ENCODE measurements around the gene TSPAN9. TPM values are rescaled to one million over a fixed set of nuclear protein-coding genes. Genes with fewer than 3 reads are reported as not detected.

Gene TSPAN9
- total and polyA plus RNA-seq, 4 donors = 23.0 to 72.3 (median 33.9) TPM

DNA sequence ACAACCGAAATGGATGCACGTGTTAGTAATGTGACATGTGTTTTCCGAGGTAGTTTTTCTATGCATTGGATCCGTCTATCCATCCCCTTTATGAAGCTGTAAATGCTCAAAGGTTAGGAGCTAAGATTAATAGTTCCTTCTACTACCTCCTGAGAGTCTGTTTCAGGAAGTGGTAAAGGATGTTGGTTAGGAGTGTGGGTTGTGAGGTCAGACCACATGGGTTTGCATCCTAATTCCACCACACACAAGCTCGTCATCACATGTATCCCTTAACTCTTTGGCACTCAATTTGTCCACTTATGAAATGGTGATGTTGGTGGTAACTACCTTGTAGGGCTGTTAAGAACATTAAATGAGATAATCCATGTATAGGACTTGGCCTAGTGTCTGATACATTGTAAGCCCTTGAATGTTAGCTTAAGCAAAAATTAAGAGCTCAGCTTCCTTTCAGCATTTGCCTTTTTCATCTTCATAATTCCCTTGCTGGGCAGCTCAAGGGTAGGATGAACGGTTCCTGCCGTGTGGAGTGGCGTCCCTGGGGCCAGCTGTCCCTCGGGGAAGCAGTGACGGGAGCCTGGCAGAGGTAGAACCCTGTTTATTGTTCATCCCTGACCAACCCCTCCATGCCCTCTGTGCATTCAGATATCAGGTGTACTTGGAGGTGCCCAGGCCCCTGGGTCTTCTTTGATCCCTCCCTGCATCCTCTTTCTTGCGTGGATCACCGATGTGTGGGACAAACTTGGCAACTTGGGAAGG, 52.3 kb downstream of the TSPAN9 start:
- no peak for ATAC-seq (ENCODE audit: insufficient read depth, low FRiP score)
- H3K4me1 ChIP-seq (ENCODE audit: control insufficient read depth in 5 of 5, insufficient read depth in 5 of 5, low read length in 5 of 5) = peaks cover 4 to 39% (median 16%) of the 10 kb centered on the region in 5 donors
- WGBS, 2 donors = 34 to 53% methylated on average over 12 of the region's 12 CpGs

DNA sequence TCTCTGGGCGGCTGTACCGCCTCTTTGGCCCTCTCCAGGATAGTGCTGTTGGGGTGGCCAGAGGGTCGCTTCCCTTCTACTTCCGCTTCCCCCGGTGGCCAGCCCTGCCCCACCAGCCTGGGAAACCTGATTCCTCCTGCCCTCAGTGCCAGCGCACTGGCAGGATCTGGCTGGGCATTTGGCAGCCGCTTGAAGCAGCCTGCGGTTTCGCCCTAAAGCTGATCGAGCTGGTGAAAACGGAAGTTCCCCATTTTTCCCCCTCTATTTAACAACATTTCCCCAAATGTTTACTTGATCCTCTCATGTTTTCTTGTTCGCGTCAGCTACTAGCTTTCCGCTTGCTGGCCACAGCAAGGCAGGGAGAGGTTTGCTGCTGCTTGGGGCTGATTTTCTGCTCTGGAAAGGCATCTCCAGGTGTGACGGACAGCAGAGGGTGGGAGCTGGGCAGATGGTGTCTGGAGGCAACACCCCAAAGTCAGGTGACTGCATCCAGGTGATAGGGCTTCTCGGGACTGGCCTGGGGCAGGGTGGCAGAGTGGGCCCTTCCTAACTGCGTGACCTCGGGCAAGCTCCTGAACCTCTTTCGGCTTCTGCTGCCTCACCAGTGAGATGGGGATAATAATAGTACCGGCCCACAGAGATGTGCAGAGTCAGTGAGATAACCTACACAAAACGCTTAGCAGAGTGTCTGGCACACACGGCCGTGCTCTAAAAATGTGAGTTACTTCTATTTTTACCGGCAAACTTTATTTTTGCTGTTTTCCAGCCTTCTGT, 53.1 kb downstream of the TSPAN9 start:
- peak overlapping the region; percentile 51 to 78 for H3K27ac ChIP-seq (ENCODE audit: low read depth in 1 of 2, low read length in 1 of 2)
- H3K4me3 ChIP-seq = no peak overlapping the region
- 41 to 43% methylated on average over 24 of the region's 24 CpGs for WGBS, 2 donors
- no peaks in the 10 kb centered on the region for H3K27me3 ChIP-seq (ENCODE audit: control insufficient read depth in 3 of 3, insufficient read depth in 3 of 3, low read length in 2 of 3)
- H3K36me3 ChIP-seq (ENCODE audit: control insufficient read depth in 4 of 4, insufficient read depth in 4 of 4, low read length in 4 of 4) = peaks cover 0 to 5% (median 0%) of the 10 kb centered on the region in 4 donors
- H3K9me3 ChIP-seq (ENCODE audit: control insufficient read depth in 4 of 4, insufficient read depth in 3 of 4, low read length in 3 of 4) = no peaks in the 10 kb centered on the region
- ATAC-seq (ENCODE audit: insufficient read depth, low FRiP score) = no peak
- TF ChIP-seq, protein P1, sequence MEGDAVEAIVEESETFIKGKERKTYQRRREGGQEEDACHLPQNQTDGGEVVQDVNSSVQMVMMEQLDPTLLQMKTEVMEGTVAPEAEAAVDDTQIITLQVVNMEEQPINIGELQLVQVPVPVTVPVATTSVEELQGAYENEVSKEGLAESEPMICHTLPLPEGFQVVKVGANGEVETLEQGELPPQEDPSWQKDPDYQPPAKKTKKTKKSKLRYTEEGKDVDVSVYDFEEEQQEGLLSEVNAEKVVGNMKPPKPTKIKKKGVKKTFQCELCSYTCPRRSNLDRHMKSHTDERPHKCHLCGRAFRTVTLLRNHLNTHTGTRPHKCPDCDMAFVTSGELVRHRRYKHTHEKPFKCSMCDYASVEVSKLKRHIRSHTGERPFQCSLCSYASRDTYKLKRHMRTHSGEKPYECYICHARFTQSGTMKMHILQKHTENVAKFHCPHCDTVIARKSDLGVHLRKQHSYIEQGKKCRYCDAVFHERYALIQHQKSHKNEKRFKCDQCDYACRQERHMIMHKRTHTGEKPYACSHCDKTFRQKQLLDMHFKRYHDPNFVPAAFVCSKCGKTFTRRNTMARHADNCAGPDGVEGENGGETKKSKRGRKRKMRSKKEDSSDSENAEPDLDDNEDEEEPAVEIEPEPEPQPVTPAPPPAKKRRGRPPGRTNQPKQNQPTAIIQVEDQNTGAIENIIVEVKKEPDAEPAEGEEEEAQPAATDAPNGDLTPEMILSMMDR (IDR thresholded peaks at IDR 0.05; ENCODE audit: control extremely low read depth, extremely low read depth) = no peak
- no peak overlapping the region for H3K9ac ChIP-seq (ENCODE audit: insufficient read depth in 1 of 2, low read length in 2 of 2)
- peaks cover 4 to 40% (median 17%) of the 10 kb centered on the region in 5 donors for H3K4me1 ChIP-seq (ENCODE audit: control insufficient read depth in 5 of 5, insufficient read depth in 5 of 5, low read length in 5 of 5)
- DNase-seq = no peak

More for the DNA sequence above, 52.3 kb downstream of the TSPAN9 start:
- DNase-seq = no peak
- H3K36me3 ChIP-seq (ENCODE audit: control insufficient read depth in 4 of 4, insufficient read depth in 4 of 4, low read length in 4 of 4) = peaks cover 0 to 5% (median 0%) of the 10 kb centered on the region in 4 donors
- peak overlapping the region; percentile 51 to 78 for H3K27ac ChIP-seq (ENCODE audit: low read depth in 1 of 2, low read length in 1 of 2)
- no peak overlapping the region for H3K9ac ChIP-seq (ENCODE audit: insufficient read depth in 1 of 2, low read length in 2 of 2)
- TF ChIP-seq, protein P1 (IDR thresholded peaks at IDR 0.05; ENCODE audit: control extremely low read depth, extremely low read depth) = no peak
- H3K9me3 ChIP-seq (ENCODE audit: control insufficient read depth in 4 of 4, insufficient read depth in 3 of 4, low read length in 3 of 4) = no peaks in the 10 kb centered on the region
- no peak overlapping the region for H3K4me3 ChIP-seq
- H3K27me3 ChIP-seq (ENCODE audit: control insufficient read depth in 3 of 3, insufficient read depth in 3 of 3, low read length in 2 of 3) = no peaks in the 10 kb centered on the region

DNA sequence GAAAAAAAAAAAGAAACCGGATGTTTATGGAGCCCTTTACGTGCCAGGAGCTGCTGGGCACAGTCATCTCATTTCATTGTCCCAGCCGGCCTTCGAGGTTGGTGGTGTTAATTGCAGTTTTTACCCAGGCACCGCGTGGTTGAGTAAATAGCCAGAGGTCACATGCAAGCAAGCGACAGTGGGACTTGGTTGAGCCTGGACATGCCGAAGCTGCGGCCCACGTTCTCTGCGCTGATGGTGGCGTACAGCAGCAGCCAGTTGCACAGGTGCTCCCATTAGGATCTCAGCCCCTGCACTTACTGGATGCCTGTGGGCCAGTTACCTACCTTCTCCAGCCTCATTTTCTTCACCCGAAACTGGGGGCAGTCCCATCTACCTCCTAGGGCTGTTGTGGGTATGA, 54.0 kb downstream of the TSPAN9 start:
- Histone ChIP-seq H3K4me1 (ENCODE audit: control insufficient read depth in 5 of 5, insufficient read depth in 5 of 5, low read length in 5 of 5) (peaks cover 4 to 40% (median 17%) of the 10 kb centered on the region in 5 donors), H3K27me3 (ENCODE audit: control insufficient read depth in 3 of 3, insufficient read depth in 3 of 3, low read length in 2 of 3) (no peaks in the 10 kb centered on the region), H3K36me3 (ENCODE audit: control insufficient read depth in 4 of 4, insufficient read depth in 4 of 4, low read length in 4 of 4) (peaks cover 0 to 3% (median 0%) of the 10 kb centered on the region in 4 donors), H3K27ac (ENCODE audit: low read depth in 1 of 2, low read length in 1 of 2) (peak overlapping the region in 1 of 2 donors; percentile 21), H3K4me3 (no peak overlapping the region), H3K9me3 (ENCODE audit: control insufficient read depth in 4 of 4, insufficient read depth in 3 of 4, low read length in 3 of 4) (no peaks in the 10 kb centered on the region), H3K9ac (ENCODE audit: insufficient read depth in 1 of 2, low read length in 2 of 2) (no peak overlapping the region)
- WGBS, 2 donors = 67 to 79% methylated on average over 13 of the region's 13 CpGs
- ATAC-seq (ENCODE audit: insufficient read depth, low FRiP score) (no peak), DNase-seq (no peak)
- TF ChIP-seq, protein P1 (IDR thresholded peaks at IDR 0.05; ENCODE audit: control extremely low read depth, extremely low read depth) = no peak
